CD4-positive, alpha-beta T cell treated with Interleukin-4 for 1 hour (primary cell): ENCODE data around the gene CTTNBP2NL.

Source experiments
- DNase-seq, 2 donors: peaks; one replicate each; pipeline ENCODE4 v3.0.0-alpha.2; 2020 to 2022

CTTNBP2NL gene

DNA sequence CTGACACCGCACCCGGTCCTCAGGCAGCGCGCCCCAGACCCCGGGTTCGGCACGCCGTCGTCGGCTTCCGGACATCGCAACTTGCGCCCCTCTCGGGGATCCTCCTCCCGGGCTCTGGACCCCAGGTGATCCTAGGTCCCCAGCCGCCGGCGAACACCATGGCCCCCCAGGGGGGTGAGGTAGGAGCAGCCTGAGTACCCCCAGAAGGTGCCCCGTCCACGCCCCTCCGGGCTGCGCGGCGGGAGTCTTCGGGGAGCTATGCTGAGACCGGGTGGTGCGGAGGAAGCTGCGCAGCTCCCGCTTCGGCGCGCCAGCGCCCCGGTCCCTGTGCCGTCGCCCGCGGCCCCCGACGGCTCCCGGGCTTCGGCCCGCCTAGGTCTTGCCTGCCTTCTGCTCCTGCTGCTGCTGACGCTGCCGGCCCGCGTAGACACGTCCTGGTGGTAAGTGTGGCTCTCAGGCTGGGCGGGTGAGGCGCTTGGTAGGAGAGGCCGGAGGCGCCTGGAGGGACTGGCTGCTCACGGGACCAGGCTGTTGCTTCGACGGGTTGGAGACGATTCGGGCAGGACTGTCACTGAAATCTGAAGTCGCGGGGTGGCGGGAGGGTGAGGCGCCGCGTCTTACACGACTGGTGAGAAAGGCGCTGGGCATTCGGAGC, 113.1 kb downstream of the CTTNBP2NL start:
- peak in 1 of 2 donors; percentile 13 for DNase-seq

DNA sequence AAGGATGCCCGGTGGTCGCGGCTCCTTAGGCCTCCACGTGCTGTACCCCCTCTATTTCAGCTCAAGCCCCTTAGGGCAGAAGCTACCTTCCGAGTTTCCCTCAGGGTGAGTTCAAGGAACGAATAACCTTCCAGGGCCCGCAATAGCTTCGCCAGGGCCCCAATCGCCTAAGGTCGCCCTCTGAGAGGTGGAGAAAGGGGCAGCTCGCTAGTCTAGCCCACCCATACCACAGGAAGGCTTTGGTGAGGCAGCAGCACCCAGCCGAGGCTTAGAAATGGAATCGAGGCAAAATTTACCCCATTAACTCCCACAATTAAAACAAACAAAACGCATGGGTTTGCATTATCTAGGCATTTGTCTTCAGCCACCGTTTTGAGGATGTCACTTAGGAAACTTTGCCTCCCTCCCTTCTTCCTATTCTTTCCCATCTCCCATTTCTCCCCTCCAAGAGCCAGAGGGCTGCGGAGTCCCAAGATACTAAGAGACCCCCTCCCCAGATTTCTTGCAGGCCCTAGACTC, 113.7 kb downstream of the CTTNBP2NL start:
- DNase-seq = no peak

DNA sequence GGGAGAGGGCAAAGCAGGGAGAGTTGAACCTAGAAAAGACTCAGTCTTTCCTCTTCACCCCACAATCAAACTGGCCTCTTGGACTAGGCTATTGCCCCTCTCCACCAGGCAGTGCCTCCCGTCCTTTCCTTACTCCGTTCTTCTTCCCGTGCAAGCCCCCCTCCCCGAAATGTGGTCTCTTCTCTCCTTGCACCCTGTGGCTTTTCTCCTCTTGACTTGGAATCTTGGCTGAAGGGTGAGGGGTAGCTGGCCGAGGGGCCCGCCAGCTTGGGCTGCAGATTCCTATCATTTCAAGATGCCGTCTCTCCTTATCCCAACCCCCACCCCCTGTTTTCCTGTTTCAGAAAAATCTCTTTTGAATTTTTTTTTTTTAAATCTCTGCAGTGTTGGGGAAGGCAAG, 114.3 kb downstream of the CTTNBP2NL start:
- no peak for DNase-seq
